Coronary artery (tissue), 2 donors: ENCODE measurements around the gene TBC1D7.
A peak's percentile ranks its signal among the peaks of the same experiment; 100 is the strongest.

ENCODE experiments used
- DNase-seq: peaks from one replicate; pipeline ENCODE4 v3.0.0-alpha.2; 2017; ENCODE audit warnings: low spot score
- H3K27ac ChIP-seq, 2 donors: fragments of 200-600 bp; sonication (generic); one replicate each; pipeline ENCODE4 v1.5.1; 2016 to 2019
- H3K4me3 ChIP-seq: fragments of 200-600 bp; sonication (generic); 2 replicates; pipeline ENCODE4 v1.5.1; 2016; ENCODE audit warnings: mild to moderate bottlenecking, moderate library complexity
- TF ChIP-seq, protein P1 (sequence below): fragments of 200-600 bp; sonication (generic); IDR thresholded peaks from one replicate; pipeline ENCODE4 v1.5.1; 2019; ENCODE audit warnings: antibody characterized with exemption

TBC1D7 gene

DNA sequence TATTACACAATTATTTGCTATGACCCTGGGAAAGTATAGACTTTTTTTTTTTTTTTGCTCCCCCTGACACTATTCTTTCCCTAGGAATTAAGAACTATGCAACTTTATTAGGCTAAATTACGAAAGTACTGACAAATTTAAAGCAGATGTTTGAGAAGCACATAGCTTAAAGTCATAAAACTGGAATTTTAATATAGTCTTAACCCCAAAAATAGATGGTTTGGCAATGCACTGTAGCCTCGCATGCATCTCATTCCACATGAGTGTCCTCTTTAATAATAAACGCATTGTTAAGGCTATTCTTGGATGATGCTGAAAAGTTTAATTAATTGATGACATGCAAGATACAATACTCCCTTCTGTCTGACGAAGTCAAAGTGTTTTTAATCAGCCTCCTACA, 49.3 kb downstream of the TBC1D7 start:
- DNase-seq: no peak
- TF ChIP-seq, protein P1, sequence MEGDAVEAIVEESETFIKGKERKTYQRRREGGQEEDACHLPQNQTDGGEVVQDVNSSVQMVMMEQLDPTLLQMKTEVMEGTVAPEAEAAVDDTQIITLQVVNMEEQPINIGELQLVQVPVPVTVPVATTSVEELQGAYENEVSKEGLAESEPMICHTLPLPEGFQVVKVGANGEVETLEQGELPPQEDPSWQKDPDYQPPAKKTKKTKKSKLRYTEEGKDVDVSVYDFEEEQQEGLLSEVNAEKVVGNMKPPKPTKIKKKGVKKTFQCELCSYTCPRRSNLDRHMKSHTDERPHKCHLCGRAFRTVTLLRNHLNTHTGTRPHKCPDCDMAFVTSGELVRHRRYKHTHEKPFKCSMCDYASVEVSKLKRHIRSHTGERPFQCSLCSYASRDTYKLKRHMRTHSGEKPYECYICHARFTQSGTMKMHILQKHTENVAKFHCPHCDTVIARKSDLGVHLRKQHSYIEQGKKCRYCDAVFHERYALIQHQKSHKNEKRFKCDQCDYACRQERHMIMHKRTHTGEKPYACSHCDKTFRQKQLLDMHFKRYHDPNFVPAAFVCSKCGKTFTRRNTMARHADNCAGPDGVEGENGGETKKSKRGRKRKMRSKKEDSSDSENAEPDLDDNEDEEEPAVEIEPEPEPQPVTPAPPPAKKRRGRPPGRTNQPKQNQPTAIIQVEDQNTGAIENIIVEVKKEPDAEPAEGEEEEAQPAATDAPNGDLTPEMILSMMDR: no peak
- Histone ChIP-seq H3K4me3 (no peak overlapping the region), H3K27ac (no peak overlapping the region)

DNA sequence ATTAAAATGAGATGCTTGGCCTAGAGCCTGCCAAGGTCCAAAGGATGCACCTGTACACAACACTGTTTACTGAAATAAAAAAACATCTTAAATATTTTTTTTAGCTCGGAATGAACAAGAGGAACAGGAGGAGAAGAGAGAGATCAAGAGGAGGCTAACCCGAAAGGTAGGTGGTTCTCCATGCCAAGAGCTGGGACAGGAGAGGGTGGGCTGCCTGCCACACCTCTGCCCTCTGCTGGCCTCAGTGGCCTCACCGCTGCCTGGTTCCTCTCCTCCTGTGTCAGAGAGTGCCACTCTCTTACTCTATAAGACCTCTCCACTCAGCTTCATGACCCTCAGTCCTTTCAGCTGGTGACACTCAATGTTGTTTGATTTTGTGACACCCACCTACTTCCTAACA, 50.2 kb downstream of the TBC1D7 start:
- DNase-seq: no peak
- no peak overlapping the region for H3K4me3 ChIP-seq
- no peak overlapping the region for H3K27ac ChIP-seq
- TF ChIP-seq, protein P1: no peak

DNA sequence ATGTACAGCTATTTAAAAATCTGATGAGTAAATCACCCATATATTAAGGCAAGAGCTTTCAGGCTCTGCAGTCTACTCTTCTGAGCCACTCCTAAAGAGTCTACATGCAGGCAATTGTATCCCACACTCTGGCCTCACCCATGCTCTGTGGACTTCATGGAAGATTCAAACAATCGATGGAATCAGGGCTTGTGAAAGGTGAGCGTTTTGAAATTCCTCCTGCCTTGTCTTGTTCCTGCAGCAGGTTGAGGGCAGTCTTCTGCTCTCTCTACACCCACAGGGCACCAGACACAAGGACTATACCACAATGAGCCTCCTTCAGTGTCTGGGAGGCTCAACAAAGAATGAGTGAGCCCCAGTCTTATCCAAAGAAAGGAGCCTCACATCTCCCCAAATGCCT, 51.1 kb downstream of the TBC1D7 start:
- TF ChIP-seq, protein P1: no peak
- Histone ChIP-seq H3K4me3 (no peak overlapping the region), H3K27ac (no peak overlapping the region)
- no peak for DNase-seq

DNA sequence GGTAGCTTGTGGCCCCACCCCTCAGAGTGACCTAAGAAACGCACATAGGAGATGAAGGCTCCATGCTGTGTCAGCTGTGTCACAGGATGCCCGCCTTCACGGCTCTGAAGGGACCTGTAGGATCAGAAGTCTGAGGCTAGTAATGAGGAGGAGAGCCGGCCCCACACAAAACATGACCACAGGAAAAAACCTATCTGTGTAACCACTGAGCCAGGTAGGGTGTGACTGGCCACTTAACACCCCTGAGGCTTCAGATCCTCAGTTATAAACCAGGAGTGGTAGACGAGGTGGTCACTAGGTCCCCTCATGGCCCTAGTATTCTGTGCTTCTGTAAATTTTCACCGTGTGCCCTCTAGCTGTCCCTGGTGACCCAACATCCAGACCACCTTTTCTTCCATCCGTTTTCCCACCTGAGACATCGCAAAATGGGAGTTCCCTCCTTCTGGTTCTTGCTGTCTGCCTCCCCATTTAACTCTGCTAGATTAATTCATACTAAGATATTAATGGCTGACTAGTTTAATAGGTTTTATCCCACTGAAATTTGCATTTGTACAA, 52.8 kb downstream of the TBC1D7 start:
- H3K27ac ChIP-seq: no peak overlapping the region
- TF ChIP-seq, protein P1: no peak

DNA sequence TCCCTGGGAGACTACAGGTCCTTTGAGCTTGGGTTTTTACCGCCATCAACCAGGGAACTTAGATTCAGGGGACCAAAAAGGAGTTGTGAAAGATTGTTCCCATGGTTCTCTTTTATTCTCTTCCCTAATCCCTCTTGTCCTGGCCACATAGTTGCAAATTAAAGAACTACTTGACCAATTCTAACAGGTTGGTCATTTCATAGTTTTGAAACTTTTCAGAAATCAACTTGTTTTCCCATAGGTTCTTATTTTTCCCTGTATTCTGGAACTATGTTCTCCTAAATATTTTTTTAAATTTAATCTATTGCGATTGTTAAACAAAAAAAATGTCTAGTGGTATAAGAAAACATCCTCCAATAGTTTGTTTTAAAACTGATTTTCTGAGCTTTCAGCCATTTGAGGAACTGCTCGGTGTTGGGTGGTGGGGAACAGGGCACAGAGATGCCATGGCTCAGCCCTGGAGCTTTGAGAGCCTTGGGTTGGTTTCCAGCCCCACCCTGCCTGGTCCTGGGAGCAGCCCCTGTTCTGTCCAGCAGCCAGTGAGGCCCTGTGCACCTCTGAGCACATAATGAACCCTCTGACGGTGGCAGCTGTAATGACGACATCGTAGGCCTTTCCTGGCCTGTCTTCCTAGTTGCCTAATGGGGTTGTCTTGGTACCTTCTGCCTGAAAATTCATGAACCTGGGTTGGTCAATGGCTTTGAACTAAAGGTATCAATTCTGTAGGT, 53.5 kb downstream of the TBC1D7 start:
- no peak for DNase-seq
- TF ChIP-seq, protein P1: no peak
- Histone ChIP-seq H3K27ac (no peak overlapping the region), H3K4me3 (no peak overlapping the region)

More for the DNA sequence above, 52.8 kb downstream of the TBC1D7 start:
- DNase-seq: no peak
- no peak overlapping the region for H3K4me3 ChIP-seq

DNA sequence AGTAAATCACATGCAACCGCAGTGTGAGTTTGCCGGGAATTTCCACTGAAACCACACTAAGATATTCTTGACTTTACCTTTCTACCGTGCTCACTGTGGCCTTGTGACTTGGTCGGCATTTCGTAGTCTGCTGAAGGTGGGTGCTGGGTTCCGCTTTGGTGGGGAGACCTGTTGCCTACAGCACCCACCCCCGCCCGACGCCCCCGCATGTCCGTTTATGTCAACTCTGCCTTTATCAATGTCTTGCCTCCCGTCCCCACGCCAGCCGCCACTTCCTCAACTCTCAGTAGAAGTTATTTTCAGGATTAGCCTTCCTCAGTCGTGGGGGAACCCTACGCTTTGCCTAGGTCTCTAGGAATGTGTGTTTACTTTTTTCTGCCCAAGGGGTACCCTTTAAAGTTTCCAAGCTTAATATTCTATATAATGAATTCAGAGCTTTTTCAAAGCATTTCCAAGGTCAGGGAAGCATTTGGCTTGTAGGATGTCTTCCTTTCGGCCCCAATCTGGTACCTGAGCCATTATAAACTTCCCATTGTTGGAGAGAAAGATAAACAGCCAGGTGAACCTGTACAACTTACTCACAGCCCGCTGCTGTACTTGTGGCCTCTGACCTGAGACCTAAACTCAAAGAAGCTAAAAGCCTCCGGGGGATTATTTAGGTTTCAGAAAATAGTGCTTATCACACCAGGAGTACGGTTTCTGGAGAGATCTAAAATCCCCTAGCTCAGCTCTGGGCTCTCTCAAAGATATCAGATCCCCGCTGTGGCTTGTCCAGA, 54.2 kb downstream of the TBC1D7 start:
- DNase-seq: no peak
- Histone ChIP-seq H3K27ac (peak overlapping the region in 1 of 2 donors; percentile 16), H3K4me3 (peak overlapping the region; percentile 32)
- TF ChIP-seq, protein P1: no peak
